DND-41 (cell line): ENCODE measurements around the gene FAM135A.

Source experiments
- EZH2 ChIP-seq: IDR thresholded peaks from 3 replicates; pipeline ENCODE4 v1.6.1; 2012; ENCODE audit warnings: borderline replicate concordance, low read depth, mild to moderate bottlenecking, moderate library complexity, low read length, inconsistent platforms; ENCODE audit not compliant: severe bottlenecking
- TF ChIP-seq, protein P1 (sequence below): IDR thresholded peaks from 2 replicates; pipeline ENCODE4 v1.5.1; 2012; ENCODE audit warnings: borderline replicate concordance, low read length, moderate library complexity, mild to moderate bottlenecking; ENCODE audit not compliant: poor library complexity, severe bottlenecking; ENCODE audit errors: extremely low read depth

DNA sequence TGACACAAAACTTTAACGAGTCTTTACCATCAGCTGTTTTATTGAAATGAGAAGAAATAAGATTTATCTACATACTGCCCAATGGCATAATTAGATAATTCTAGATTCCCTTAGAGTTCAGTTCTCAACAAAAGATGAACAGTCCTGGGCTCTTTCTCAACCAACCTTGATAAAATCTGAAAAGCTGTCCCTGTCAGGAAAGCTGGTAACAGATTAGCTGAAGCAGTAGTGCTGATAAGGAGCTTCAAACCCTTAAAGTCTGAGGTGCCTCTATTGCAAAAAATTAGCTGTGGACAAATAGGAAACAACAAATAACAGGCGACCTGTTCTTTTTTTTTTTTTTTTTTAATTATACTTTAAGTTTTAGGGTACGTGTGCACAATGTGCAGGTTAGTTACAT is 35.9 kb upstream of the FAM135A start:
- TF ChIP-seq, protein P1, sequence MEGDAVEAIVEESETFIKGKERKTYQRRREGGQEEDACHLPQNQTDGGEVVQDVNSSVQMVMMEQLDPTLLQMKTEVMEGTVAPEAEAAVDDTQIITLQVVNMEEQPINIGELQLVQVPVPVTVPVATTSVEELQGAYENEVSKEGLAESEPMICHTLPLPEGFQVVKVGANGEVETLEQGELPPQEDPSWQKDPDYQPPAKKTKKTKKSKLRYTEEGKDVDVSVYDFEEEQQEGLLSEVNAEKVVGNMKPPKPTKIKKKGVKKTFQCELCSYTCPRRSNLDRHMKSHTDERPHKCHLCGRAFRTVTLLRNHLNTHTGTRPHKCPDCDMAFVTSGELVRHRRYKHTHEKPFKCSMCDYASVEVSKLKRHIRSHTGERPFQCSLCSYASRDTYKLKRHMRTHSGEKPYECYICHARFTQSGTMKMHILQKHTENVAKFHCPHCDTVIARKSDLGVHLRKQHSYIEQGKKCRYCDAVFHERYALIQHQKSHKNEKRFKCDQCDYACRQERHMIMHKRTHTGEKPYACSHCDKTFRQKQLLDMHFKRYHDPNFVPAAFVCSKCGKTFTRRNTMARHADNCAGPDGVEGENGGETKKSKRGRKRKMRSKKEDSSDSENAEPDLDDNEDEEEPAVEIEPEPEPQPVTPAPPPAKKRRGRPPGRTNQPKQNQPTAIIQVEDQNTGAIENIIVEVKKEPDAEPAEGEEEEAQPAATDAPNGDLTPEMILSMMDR = no peak
- no peak for TF ChIP-seq EZH2
